Measurements from ENCODE around the gene SLC9A2.

The SLC9A2 gene

GRCh38 chr2:102735416-102736109, 116.2 kb downstream of the SLC9A2 start:
- DNase-seq = no peak

- DNase-seq = peak; percentile 32
Measured at GRCh38 chr2:102736110-102736409, 116.7 kb downstream of the SLC9A2 start.

- peak; percentile 88 for DNase-seq
Measured at GRCh38 chr2:102736410-102737409, 117.4 kb downstream of the SLC9A2 start.

GRCh38 chr2:102737431-102737830, 118.1 kb downstream of the SLC9A2 start:
- DNase-seq = no peak

GRCh38 chr2:102743259-102743658, 123.9 kb downstream of the SLC9A2 start:
- no peak for DNase-seq

- DNase-seq = no peak
Measured at GRCh38 chr2:102748107-102748506, 128.8 kb downstream of the SLC9A2 start.

- DNase-seq = no peak
Measured at GRCh38 chr2:102749938-102750337, 130.6 kb downstream of the SLC9A2 start.

- DNase-seq = no peak
Measured at GRCh38 chr2:102753563-102754159, 134.3 kb downstream of the SLC9A2 start.

- no peak for DNase-seq
Measured at GRCh38 chr2:102754456-102755145, 135.2 kb downstream of the SLC9A2 start.

GRCh38 chr2:102755284-102755683, 135.9 kb downstream of the SLC9A2 start:
- no peak for DNase-seq

GRCh38 chr2:102758439-102758838, 139.1 kb downstream of the SLC9A2 start:
- no peak for DNase-seq

Data from right hindlimb (tissue), 1 donor.